ENCODE results near the gene ZNF579.
"Not testable (repeated sequence)": the region's sequence is repeated elsewhere in the genome, so short reads cannot be mapped to it uniquely, and the experiment has no call there.

Gene ZNF579

DNA sequence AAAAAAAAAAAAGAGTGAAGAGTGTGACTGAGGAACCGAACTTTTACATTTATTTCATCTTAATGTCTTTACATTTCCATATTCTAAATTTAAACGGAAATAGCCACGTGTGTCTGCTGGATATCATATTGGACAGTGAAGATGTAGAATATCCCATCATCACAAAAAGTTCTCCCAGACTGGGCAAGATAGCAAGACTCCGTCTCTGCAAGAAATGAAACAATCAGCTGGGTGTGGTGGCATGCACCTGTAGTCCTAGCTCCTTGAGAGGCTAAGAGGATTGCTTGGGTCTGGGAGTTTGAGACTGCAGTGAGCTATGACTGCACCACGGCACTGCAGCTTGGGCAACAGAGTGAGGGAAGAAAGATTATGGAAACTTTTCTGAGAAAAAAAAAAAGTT is 3.9 kb downstream of the ZNF579 start:
- no peak overlapping the region for H3K4me3 ChIP-seq (ENCODE audit: low read depth, low read length)
- no peaks in the 10 kb centered on the region for H3K9me3 ChIP-seq (ENCODE audit: control insufficient read depth, insufficient read depth, low read length)

DNA sequence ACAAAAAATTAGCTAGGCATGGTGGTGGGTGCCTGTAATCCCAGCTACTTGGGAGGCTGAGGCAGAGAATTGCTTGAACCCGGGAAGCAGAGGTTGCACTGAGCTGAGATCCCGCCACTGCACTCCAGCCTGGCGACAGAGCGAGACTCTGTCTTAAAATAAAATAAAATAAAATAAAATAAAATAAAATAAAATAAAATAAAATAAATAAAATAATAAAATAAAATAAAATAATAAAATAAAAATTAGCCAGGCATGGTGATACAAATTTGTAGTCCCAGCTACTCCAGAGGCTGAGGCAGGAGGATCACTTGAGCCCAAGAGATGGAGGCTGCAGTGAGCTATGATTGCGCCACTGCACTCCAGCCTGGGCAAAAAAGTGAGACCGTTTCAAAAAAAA is 6.7 kb downstream of the ZNF579 start:
- H3K4me3 ChIP-seq (ENCODE audit: low read depth, low read length); H3K9me3 ChIP-seq (ENCODE audit: control insufficient read depth, insufficient read depth, low read length); H3K9ac ChIP-seq (ENCODE audit: low read depth, low read length); H3K4me1 ChIP-seq (ENCODE audit: control insufficient read depth, insufficient read depth, low read length); H3K27me3 ChIP-seq (ENCODE audit: control insufficient read depth, insufficient read depth, low read length): not testable (repeated sequence)
- H3K36me3 ChIP-seq (ENCODE audit: control insufficient read depth, insufficient read depth, low read length): peaks cover 17% of the 10 kb centered on the region

More for the DNA sequence above, 3.9 kb downstream of the ZNF579 start:
- H3K9ac ChIP-seq (ENCODE audit: low read depth, low read length): no peak overlapping the region
- peaks cover 5% of the 10 kb centered on the region for H3K4me1 ChIP-seq (ENCODE audit: control insufficient read depth, insufficient read depth, low read length)
- peaks cover 21% of the 10 kb centered on the region for H3K36me3 ChIP-seq (ENCODE audit: control insufficient read depth, insufficient read depth, low read length)
- H3K27me3 ChIP-seq (ENCODE audit: control insufficient read depth, insufficient read depth, low read length): no peaks in the 10 kb centered on the region

DNA sequence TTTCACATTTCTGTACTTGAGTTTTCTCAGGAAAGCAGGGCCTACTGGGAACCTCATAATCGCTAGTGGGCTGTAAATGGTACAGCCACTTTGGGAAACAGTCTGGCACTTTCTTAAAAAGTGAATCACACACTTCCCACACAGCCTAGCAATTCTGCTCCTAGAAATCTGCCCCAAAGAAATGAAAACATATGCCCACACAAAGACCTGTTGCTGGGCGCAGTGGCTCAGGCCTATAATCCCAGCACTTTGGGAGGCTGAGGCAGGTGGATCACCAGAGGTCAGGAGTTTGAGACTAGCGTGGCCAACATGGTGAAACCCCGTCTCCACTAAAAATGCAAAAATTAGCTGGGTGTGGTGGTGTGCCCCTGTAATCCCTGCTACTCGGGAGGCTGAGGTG is 11.2 kb downstream of the ZNF579 start:
- not testable (repeated sequence) for H3K4me1 ChIP-seq (ENCODE audit: control insufficient read depth, insufficient read depth, low read length); H3K4me3 ChIP-seq (ENCODE audit: low read depth, low read length); H3K36me3 ChIP-seq (ENCODE audit: control insufficient read depth, insufficient read depth, low read length); H3K9ac ChIP-seq (ENCODE audit: low read depth, low read length); H3K9me3 ChIP-seq (ENCODE audit: control insufficient read depth, insufficient read depth, low read length); H3K27me3 ChIP-seq (ENCODE audit: control insufficient read depth, insufficient read depth, low read length)

DNA sequence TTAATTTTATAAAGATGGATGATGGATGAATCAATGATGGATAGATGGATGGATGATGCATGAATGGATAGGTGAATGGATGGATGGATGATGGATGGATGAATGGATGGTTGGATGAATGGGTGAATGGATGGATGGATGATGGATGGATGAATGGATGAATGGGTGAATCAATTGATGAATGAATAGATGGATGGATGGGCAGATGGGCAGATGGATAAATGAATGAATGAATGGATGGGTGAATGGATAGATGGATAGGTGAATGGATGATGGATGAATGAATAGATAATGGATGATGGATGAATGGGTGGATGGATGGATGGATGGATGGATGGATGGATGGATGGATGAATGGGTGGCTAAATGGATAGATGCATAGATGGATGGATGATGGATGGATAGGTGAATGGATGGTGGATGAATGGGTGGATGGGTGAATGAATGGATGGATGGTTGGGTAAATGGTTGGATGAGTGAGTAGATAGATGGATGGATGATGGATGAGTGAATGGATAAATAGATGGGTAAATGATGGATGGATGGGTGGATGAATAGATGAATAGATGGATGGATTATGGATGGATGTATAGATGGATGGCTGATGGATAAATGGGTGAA is 12.8 kb downstream of the ZNF579 start:
- H3K36me3 ChIP-seq (ENCODE audit: control insufficient read depth, insufficient read depth, low read length): no peaks in the 10 kb centered on the region

DNA sequence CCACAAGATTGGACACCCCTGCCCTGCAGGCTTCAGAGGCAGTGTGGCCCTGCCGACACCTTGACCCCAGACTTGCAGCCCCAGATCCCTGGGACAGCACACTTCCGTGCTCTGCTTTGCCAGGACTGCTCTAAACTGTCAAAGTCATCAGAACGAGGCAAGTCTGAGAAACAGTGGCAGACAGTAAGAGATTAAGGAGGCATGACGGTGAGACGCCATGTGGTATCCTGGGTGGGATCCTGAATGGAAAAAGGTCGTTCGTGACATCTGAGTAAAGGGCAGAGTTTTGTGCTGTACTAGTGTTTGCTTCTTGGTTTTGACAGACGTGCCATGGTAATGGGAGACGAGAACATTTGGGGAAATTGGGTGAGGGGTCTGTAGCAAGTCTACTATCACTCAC is 13.8 kb downstream of the ZNF579 start:
- H3K27me3 ChIP-seq (ENCODE audit: control insufficient read depth, insufficient read depth, low read length): no peaks in the 10 kb centered on the region
- no peaks in the 10 kb centered on the region for H3K36me3 ChIP-seq (ENCODE audit: control insufficient read depth, insufficient read depth, low read length)
- no peaks in the 10 kb centered on the region for H3K9me3 ChIP-seq (ENCODE audit: control insufficient read depth, insufficient read depth, low read length)
- H3K9ac ChIP-seq (ENCODE audit: low read depth, low read length): no peak overlapping the region
- no peak overlapping the region for H3K4me3 ChIP-seq (ENCODE audit: low read depth, low read length)
- H3K4me1 ChIP-seq (ENCODE audit: control insufficient read depth, insufficient read depth, low read length): no peaks in the 10 kb centered on the region

More for the DNA sequence above, 12.8 kb downstream of the ZNF579 start:
- Histone ChIP-seq H3K4me3 (ENCODE audit: low read depth, low read length) (no peak overlapping the region), H3K9me3 (ENCODE audit: control insufficient read depth, insufficient read depth, low read length) (no peaks in the 10 kb centered on the region), H3K9ac (ENCODE audit: low read depth, low read length) (no peak overlapping the region), H3K27me3 (ENCODE audit: control insufficient read depth, insufficient read depth, low read length) (no peaks in the 10 kb centered on the region), H3K4me1 (ENCODE audit: control insufficient read depth, insufficient read depth, low read length) (no peaks in the 10 kb centered on the region)

DNA sequence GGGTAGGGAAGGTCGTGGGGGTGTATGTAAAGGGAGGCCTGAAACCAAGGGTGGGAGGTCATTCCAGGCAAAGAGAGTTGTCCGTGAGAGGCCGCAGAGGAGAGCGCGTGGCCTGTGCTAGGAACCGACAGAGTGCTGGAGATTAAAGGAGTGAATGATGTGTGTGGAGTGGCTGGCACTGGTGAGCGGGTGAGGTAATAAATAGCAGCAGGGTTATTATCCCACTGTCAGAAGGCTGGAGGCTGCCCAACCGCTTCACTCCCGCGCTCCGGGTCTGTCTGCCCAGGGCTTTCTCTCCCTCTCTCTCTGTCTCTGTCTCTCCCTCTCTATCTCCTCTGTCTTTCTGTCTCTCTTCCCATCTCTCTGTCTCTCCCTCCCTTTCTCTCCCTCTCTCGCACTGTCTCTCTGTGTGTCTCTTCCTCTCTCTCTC is 17.4 kb downstream of the ZNF579 start:
- Histone ChIP-seq H3K9me3 (ENCODE audit: control insufficient read depth, insufficient read depth, low read length) (no peaks in the 10 kb centered on the region), H3K27me3 (ENCODE audit: control insufficient read depth, insufficient read depth, low read length) (no peaks in the 10 kb centered on the region), H3K4me1 (ENCODE audit: control insufficient read depth, insufficient read depth, low read length) (no peaks in the 10 kb centered on the region), H3K4me3 (ENCODE audit: low read depth, low read length) (no peak overlapping the region), H3K9ac (ENCODE audit: low read depth, low read length) (no peak overlapping the region), H3K36me3 (ENCODE audit: control insufficient read depth, insufficient read depth, low read length) (no peaks in the 10 kb centered on the region)

DNA sequence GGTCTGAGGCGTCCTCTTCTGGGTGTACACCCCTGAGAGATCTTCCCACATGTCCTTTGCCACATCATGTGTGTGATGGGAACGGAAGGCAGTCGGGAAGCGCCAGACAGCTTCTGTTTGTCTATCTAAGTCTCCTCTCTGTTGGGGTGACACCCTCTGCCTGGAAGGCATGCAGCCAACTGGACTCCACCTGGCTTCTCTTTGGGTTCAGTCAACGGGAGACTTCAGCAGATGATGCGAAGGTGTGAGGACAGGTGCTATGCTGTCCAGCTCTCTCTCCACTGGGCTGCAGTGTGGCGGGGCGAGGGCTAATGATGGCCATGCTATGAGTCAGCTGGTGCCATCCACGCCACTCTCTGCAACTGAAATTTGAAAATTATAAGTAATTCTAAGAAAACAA is 21.0 kb downstream of the ZNF579 start:
- H3K36me3 ChIP-seq (ENCODE audit: control insufficient read depth, insufficient read depth, low read length): no peaks in the 10 kb centered on the region
- H3K4me1 ChIP-seq (ENCODE audit: control insufficient read depth, insufficient read depth, low read length): no peaks in the 10 kb centered on the region
- no peaks in the 10 kb centered on the region for H3K27me3 ChIP-seq (ENCODE audit: control insufficient read depth, insufficient read depth, low read length)
- no peak overlapping the region for H3K9ac ChIP-seq (ENCODE audit: low read depth, low read length)
- no peak overlapping the region for H3K4me3 ChIP-seq (ENCODE audit: low read depth, low read length)
- no peaks in the 10 kb centered on the region for H3K9me3 ChIP-seq (ENCODE audit: control insufficient read depth, insufficient read depth, low read length)

DNA sequence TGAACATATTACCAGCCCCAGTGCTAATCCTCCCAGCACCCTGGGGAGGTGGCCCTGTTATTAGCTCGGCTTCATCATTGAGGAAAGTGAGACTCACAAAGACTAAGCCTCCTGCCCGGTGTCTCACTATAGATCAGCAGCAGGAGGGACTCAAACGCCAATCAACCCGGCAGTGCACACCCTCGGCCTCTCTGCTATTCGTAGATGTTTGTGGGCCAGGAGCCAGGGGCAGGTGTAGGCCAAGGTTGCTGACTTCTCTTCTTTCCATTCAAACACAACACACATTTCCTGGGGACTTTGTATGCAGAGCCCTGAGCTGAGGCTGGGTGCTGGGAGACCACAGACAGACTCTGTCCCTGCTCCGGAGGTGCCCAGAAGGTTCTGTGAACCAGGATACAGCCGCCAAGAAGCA is 25.9 kb downstream of the ZNF579 start:
- H3K9me3 ChIP-seq (ENCODE audit: control insufficient read depth, insufficient read depth, low read length): no peaks in the 10 kb centered on the region
- no peak overlapping the region for H3K4me3 ChIP-seq (ENCODE audit: low read depth, low read length)
- peaks cover 3% of the 10 kb centered on the region for H3K4me1 ChIP-seq (ENCODE audit: control insufficient read depth, insufficient read depth, low read length)
- no peaks in the 10 kb centered on the region for H3K36me3 ChIP-seq (ENCODE audit: control insufficient read depth, insufficient read depth, low read length)
- no peak overlapping the region for H3K9ac ChIP-seq (ENCODE audit: low read depth, low read length)
- no peaks in the 10 kb centered on the region for H3K27me3 ChIP-seq (ENCODE audit: control insufficient read depth, insufficient read depth, low read length)

DNA sequence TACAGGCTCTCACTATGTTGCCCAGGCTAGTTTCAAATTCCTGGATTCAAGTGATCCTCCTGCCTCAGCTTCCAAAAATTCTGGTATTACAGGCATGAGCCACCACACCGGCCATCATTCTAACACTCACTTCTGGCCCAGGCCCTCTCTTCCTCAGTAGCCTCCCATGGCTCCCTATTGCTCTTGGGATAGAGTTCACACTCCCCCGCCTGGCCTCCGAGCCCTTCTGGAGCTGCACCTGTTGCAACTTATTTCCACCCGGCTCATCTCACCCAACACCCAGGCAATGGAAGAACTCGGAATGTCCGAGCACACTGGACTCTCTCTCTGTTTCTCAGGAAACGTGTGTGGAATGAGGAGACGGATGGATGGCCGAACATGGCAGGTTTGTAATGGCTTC is 26.3 kb downstream of the ZNF579 start:
- H3K36me3 ChIP-seq (ENCODE audit: control insufficient read depth, insufficient read depth, low read length): no peaks in the 10 kb centered on the region
- no peaks in the 10 kb centered on the region for H3K27me3 ChIP-seq (ENCODE audit: control insufficient read depth, insufficient read depth, low read length)
- peaks cover 3% of the 10 kb centered on the region for H3K4me1 ChIP-seq (ENCODE audit: control insufficient read depth, insufficient read depth, low read length)
- H3K9me3 ChIP-seq (ENCODE audit: control insufficient read depth, insufficient read depth, low read length): no peaks in the 10 kb centered on the region
- H3K4me3 ChIP-seq (ENCODE audit: low read depth, low read length): no peak overlapping the region
- no peak overlapping the region for H3K9ac ChIP-seq (ENCODE audit: low read depth, low read length)

DNA sequence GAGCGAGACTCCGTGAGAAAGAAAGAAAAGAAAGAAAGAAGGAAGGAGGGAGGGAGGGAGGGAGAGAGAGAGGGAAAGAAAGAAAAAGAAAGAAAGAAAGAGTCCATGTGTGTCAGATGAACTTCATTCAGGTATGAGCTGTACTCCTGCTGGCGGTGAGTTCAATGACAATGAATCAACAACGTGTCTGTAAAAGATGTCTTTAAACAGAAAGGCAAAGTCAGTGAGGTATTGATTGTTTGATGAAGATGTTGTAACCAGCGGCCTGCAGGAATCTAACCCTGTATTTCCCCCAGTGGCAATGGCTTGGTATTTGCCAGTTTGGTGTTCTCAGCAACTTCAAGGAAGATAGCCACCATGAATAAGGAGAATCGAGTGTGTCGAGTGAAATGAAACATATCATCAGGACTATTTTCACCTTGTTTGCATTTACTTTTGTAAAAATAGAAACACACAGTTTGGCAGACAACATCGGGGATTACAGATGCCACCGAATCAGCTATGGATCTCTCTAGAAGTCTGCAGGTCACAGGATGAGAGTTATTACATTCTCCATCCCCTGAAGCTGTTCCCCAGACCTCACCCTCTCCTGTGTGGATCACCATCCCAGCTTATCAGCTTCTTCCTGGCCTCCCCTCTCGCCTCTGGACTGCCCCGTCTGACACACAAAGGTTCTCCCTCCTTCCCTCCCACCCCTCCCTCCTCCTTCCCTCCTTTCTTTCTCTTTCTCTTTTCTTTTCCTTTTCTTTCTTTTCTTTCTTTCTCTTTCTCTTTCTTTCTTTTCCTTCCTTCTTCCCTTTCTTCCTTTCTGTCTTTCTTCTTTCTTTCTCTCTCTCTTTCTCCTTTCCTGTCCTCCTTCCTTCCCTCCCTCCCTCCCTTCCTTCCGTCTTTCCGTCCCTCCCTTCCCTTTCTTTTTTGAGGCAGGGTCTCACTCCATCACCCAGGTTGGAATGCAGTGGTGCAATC is 27.1 kb downstream of the ZNF579 start:
- no peak overlapping the region for H3K9ac ChIP-seq (ENCODE audit: low read depth, low read length)
- no peak overlapping the region for H3K4me3 ChIP-seq (ENCODE audit: low read depth, low read length)
- peaks cover 3% of the 10 kb centered on the region for H3K4me1 ChIP-seq (ENCODE audit: control insufficient read depth, insufficient read depth, low read length)
- H3K27me3 ChIP-seq (ENCODE audit: control insufficient read depth, insufficient read depth, low read length): no peaks in the 10 kb centered on the region
- no peaks in the 10 kb centered on the region for H3K36me3 ChIP-seq (ENCODE audit: control insufficient read depth, insufficient read depth, low read length)
- H3K9me3 ChIP-seq (ENCODE audit: control insufficient read depth, insufficient read depth, low read length): no peaks in the 10 kb centered on the region

DNA sequence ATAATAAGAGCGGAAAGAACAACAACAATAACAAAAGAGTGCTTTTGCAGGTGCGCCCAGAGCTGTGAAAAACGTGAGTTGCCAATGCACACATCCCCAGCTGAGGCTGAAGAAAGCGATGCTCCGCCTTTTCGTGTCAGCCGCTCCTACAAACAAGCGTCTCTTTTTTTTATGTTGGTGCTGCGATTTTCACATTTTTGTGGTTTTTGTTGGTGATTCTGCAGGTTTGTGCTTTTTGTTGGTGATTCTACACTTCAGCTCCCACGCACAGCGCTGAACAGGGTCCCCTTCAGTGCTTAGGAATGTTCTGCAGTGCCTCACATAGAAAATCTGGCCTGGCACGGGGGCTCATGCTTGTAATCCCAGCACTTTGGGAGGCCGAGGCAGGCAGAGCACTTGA is 28.0 kb downstream of the ZNF579 start:
- H3K4me3 ChIP-seq (ENCODE audit: low read depth, low read length): no peak overlapping the region
- peaks cover 3% of the 10 kb centered on the region for H3K4me1 ChIP-seq (ENCODE audit: control insufficient read depth, insufficient read depth, low read length)
- no peaks in the 10 kb centered on the region for H3K9me3 ChIP-seq (ENCODE audit: control insufficient read depth, insufficient read depth, low read length)
- H3K27me3 ChIP-seq (ENCODE audit: control insufficient read depth, insufficient read depth, low read length): no peaks in the 10 kb centered on the region
- no peak overlapping the region for H3K9ac ChIP-seq (ENCODE audit: low read depth, low read length)
- no peaks in the 10 kb centered on the region for H3K36me3 ChIP-seq (ENCODE audit: control insufficient read depth, insufficient read depth, low read length)

DNA sequence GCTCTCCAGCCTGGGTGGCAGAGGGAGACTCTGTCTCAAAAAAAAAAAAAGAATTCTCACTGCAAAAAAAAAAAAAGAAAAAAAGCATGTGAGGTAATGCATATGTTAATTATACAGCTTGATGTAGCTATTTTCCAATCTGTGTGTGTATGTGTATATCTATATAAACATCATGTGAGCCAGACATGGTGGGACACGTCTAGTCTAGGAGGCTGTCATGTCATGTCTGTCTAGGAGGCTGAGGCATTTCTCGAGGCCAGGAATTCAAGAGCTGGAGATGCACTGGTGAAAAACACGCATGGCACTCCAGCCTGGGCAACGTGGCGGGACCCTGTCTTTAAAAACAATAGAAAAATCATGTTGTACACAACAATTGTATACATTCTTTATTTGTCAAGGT is 28.4 kb downstream of the ZNF579 start:
- H3K27me3 ChIP-seq (ENCODE audit: control insufficient read depth, insufficient read depth, low read length): no peaks in the 10 kb centered on the region

More for the DNA sequence above, 28.4 kb downstream of the ZNF579 start:
- Histone ChIP-seq H3K4me3 (ENCODE audit: low read depth, low read length) (no peak overlapping the region), H3K9me3 (ENCODE audit: control insufficient read depth, insufficient read depth, low read length) (no peaks in the 10 kb centered on the region), H3K9ac (ENCODE audit: low read depth, low read length) (no peak overlapping the region), H3K4me1 (ENCODE audit: control insufficient read depth, insufficient read depth, low read length) (peaks cover 4% of the 10 kb centered on the region), H3K36me3 (ENCODE audit: control insufficient read depth, insufficient read depth, low read length) (no peaks in the 10 kb centered on the region)

All from iPS-15b (cell line).